GM12875 (cell line): ENCODE measurements around the gene STRIP1.

Experiments used
- H3K4me3 ChIP-seq: one replicate; pipeline ENCODE4 v1.5.1; 2011; ENCODE audit warnings: low read depth, low read length, control low read depth
- TF ChIP-seq, protein P1 (sequence below): IDR thresholded peaks from 2 replicates; pipeline ENCODE4 v1.5.1; 2011; ENCODE audit warnings: low read depth, mild to moderate bottlenecking, control low read depth, inconsistent platforms, low read length, moderate library complexity, borderline replicate concordance; ENCODE audit not compliant: insufficient read depth

Gene STRIP1

GRCh38 chr1:110040548-110040947 is 6.1 kb downstream of the STRIP1 start:
- TF ChIP-seq, protein P1, sequence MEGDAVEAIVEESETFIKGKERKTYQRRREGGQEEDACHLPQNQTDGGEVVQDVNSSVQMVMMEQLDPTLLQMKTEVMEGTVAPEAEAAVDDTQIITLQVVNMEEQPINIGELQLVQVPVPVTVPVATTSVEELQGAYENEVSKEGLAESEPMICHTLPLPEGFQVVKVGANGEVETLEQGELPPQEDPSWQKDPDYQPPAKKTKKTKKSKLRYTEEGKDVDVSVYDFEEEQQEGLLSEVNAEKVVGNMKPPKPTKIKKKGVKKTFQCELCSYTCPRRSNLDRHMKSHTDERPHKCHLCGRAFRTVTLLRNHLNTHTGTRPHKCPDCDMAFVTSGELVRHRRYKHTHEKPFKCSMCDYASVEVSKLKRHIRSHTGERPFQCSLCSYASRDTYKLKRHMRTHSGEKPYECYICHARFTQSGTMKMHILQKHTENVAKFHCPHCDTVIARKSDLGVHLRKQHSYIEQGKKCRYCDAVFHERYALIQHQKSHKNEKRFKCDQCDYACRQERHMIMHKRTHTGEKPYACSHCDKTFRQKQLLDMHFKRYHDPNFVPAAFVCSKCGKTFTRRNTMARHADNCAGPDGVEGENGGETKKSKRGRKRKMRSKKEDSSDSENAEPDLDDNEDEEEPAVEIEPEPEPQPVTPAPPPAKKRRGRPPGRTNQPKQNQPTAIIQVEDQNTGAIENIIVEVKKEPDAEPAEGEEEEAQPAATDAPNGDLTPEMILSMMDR: no peak
- no peak overlapping the region for H3K4me3 ChIP-seq

GRCh38 chr1:110043016-110043415 is 8.6 kb downstream of the STRIP1 start:
- TF ChIP-seq, protein P1: no peak

GRCh38 chr1:110047463-110047862 is 13.0 kb downstream of the STRIP1 start:
- TF ChIP-seq, protein P1: no peak
- no peak overlapping the region for H3K4me3 ChIP-seq

More at GRCh38 chr1:110043016-110043415, 8.6 kb downstream of the STRIP1 start:
- H3K4me3 ChIP-seq: no peak overlapping the region

- H3K4me3 ChIP-seq: no peak overlapping the region
- TF ChIP-seq, protein P1: no peak
These were observed 13.8 kb downstream of the STRIP1 start for GRCh38 chr1:110048240-110048639.

DNA sequence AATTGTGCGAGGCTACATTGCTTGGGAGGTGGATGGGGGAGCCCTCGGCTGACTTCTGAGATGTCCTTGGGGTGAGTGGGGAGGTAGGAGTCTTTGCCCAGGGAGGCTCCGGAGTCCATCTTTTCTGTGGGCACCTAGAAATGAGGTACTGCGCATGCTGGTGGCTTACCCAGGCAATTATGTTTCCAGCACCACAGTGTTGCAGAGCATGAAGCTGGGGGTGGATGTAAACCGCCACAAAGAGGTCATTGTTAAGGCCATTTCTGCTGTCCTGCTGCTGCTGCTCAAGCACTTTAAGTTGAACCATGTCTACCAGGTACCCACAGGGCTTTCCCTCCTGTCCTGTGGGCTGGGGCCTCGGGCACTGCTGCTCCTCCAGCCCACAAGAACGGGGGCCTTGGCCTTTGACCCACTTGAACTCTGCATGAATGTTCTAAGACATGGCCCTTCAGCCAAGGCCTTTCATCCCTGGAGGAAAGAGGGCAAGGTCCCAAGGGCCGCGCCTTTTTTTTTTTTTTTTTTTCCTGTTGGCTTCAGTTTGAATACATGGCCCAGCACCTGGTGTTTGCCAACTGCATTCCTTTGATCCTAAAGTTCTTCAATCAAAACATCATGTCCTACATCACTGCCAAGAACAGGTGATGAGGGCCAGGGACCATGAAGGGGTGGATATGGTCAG is 14.6 kb downstream of the STRIP1 start:
- H3K4me3 ChIP-seq: no peak overlapping the region
- TF ChIP-seq, protein P1: no peak

DNA sequence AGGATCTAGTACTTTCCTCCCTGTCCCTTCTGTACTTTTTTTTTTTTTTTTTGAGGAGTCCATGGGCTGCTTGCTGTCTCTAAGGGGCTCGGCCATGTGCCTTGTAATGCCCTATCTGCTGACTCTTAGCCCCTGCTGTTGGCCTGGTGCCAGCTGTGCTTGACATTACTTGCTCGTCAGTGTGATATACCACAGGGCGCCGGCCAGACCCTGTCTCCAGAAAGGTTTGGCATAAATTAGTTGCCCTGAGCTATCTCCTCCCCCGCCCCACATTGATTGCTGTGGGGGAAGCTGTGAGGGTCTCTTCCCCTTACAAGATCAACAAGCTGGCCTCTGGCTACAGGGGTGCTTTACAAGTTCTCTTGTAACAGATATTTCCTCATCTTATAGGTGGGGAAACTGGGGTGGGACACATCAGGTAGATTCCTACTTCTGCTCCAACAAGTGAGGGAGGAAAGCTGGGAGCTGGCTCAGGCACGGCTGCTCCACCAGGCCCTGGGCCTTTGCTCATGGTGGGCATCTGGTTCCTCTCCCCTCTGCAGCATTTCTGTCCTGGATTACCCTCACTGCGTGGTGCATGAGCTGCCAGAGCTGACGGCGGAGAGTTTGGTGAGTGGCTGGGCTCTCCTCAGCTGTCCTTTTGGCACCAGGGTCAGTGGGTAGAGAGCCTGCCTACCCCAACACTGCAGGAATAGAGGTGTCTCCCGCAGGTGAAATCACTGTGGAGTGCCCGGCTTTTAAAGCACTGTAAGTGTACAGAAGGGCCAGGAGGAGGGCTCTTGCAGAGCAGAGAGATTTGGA is 15.6 kb downstream of the STRIP1 start:
- TF ChIP-seq, protein P1: no peak
- no peak overlapping the region for H3K4me3 ChIP-seq

GRCh38 chr1:110050602-110051261 is 16.3 kb downstream of the STRIP1 start:
- TF ChIP-seq, protein P1: no peak
- no peak overlapping the region for H3K4me3 ChIP-seq
